ENCODE results near the gene NCOA6.

DNA sequence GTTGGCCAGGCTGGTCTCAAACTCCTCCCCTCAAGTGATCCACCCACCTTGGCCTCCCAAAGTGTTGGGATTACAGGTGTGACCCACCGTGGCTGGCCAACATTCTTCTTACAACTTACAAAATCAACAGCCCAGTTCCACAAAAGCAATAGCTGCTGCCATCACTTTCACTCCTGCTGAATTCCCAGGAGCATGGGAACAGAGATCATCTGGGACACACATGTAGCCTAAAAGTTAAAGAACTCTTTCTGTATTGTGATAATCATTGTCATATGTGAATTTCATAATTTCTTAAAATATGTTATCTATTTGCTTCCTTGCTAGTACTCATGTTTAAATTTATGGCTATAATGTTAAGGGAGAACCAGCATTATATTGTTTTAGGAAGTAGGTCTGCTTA is 51.7 kb downstream of the NCOA6 start:
- TF ChIP-seq, protein P1, sequence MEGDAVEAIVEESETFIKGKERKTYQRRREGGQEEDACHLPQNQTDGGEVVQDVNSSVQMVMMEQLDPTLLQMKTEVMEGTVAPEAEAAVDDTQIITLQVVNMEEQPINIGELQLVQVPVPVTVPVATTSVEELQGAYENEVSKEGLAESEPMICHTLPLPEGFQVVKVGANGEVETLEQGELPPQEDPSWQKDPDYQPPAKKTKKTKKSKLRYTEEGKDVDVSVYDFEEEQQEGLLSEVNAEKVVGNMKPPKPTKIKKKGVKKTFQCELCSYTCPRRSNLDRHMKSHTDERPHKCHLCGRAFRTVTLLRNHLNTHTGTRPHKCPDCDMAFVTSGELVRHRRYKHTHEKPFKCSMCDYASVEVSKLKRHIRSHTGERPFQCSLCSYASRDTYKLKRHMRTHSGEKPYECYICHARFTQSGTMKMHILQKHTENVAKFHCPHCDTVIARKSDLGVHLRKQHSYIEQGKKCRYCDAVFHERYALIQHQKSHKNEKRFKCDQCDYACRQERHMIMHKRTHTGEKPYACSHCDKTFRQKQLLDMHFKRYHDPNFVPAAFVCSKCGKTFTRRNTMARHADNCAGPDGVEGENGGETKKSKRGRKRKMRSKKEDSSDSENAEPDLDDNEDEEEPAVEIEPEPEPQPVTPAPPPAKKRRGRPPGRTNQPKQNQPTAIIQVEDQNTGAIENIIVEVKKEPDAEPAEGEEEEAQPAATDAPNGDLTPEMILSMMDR (conservative IDR thresholded peaks at IDR 0.05; ENCODE audit: low read length): no peak
- TF ChIP-seq EZH2phosphoT487 (IDR thresholded peaks at IDR 0.05; ENCODE audit: borderline replicate concordance, low read depth, low read length): no peak

Measured in OCI-LY7 (cell line).